A673 (cell line): ENCODE data around the gene CCDC88C. TPM values are rescaled to one million over a fixed set of nuclear protein-coding genes. Genes with fewer than 3 reads are reported as not detected.

Source experiments
- Bru-seq: library from RNA; stranded (reverse); fragments of 400-500 nt; gene quantifications from one replicate; lab custom pipeline; 2021; lab: Mats Ljungman, UMichigan
- BruChase-seq, 2 experiments: library from RNA; stranded (reverse); fragments of 400-500 nt; gene quantifications; one replicate each; lab custom pipeline; 2021; lab: Mats Ljungman, UMichigan
- BruUV-seq: library from RNA; stranded (reverse); fragments of 400-500 nt; replicated peaks from 2 replicates; lab custom pipeline; 2021; lab: Mats Ljungman, UMichigan
- CTCF ChIA-PET: fragments of 300-600 bp; sonication (Branson Sonifier 250); formaldehyde crosslinking; loops from one replicate; lab custom pipeline; 2022; ENCODE audit warnings: antibody characterized with exemption; lab: Charles Lee
- POLR2A ChIA-PET: fragments of 300-600 bp; sonication (Branson Sonifier 250); formaldehyde crosslinking; loops from one replicate; lab custom pipeline; 2022; ENCODE audit warnings: antibody characterized with exemption; ENCODE audit not compliant: low non-redundant PET; lab: Charles Lee
- DNase-seq: peaks from one replicate; pipeline ENCODE4 v3.0.0-alpha.2; 2015; ENCODE audit warnings: low spot score
- H3K27ac ChIP-seq: fragments of 200-600 bp; sonication (generic); 2 replicates; pipeline ENCODE4 v1.5.1; 2016; ENCODE audit warnings: mixed run types, low read depth, mild to moderate bottlenecking, mixed read lengths, antibody characterized with exemption, low read length; ENCODE audit not compliant: poor library complexity, severe bottlenecking
- H3K27me3 ChIP-seq: fragments of 200-600 bp; sonication (generic); replicated peaks from 2 replicates; pipeline ENCODE4 v1.6.1; 2017; ENCODE audit warnings: mixed run types, low read depth, mild to moderate bottlenecking, mixed read lengths, antibody characterized with exemption, low read length; ENCODE audit not compliant: insufficient read depth, poor library complexity
- H3K36me3 ChIP-seq: fragments of 200-600 bp; sonication (generic); 2 replicates; pipeline ENCODE4 v1.6.1; 2016; ENCODE audit warnings: mixed run types, mild to moderate bottlenecking, mixed read lengths, antibody characterized with exemption, low read length; ENCODE audit not compliant: insufficient read depth, poor library complexity, severe bottlenecking
- H3K4me1 ChIP-seq: fragments of 200-600 bp; sonication (generic); 2 replicates; pipeline ENCODE4 v1.6.1; 2017; ENCODE audit warnings: mixed run types, mild to moderate bottlenecking, mixed read lengths, antibody characterized with exemption, low read length; ENCODE audit not compliant: insufficient read depth, poor library complexity, severe bottlenecking
- H3K4me3 ChIP-seq: fragments of 200-600 bp; sonication (generic); 2 replicates; pipeline ENCODE4 v1.5.1; 2016; ENCODE audit warnings: low read depth, mixed run types, mild to moderate bottlenecking, mixed read lengths, low read length; ENCODE audit not compliant: poor library complexity, severe bottlenecking
- H3K9me3 ChIP-seq: fragments of 200-600 bp; sonication (generic); 2 replicates; pipeline ENCODE4 v1.6.1; 2016; ENCODE audit warnings: mixed run types, low read depth, mild to moderate bottlenecking, mixed read lengths, antibody characterized with exemption, low read length; ENCODE audit not compliant: poor library complexity, severe bottlenecking
- CTCF ChIP-seq: fragments of 300-800, 200-600 bp; sonication (generic); conservative IDR thresholded peaks from 2 replicates; pipeline ENCODE4 v1.5.1; 2017; ENCODE audit warnings: low read depth, mild to moderate bottlenecking, antibody characterized with exemption, low read length, moderate library complexity, mixed read lengths
- EZH2 ChIP-seq: fragments of 200-600 bp; sonication (generic); IDR thresholded peaks from 2 replicates; pipeline ENCODE4 v1.6.1; 2017; ENCODE audit warnings: borderline replicate concordance, low read depth, mild to moderate bottlenecking, mixed read lengths, antibody characterized with exemption, low read length; ENCODE audit not compliant: poor library complexity, severe bottlenecking
- intact Hi-C: fragments of 100-400 bp; cut with micrococcal nuclease; formaldehyde crosslinking; loops from one replicate; pipeline ENCODE4 v1.10.0; 2022; ENCODE audit not compliant: unreplicated experiment
- long read RNA-seq: library from polyadenylated mRNA; stranded (forward); transcript quantifications from one replicate; pipeline ENCODE4 v2.0.0, GENCODE V29; 2022
- total RNA-seq: library from RNA; stranded (reverse); gene quantifications from 2 replicates; pipeline ENCODE4 v1.2.3, GENCODE V29; 2021

The CCDC88C gene
- total RNA-seq, result 36.8 and 49.1 TPM in 2 replicates
- percentile 69 among the genes with signal in this experiment for Bru-seq, nascent RNA
- percentile 63 among the genes with signal in this experiment for BruChase-seq, experiment 1, labeled RNA remaining after a 2-hour chase
- percentile 72 among the genes with signal in this experiment for BruChase-seq, experiment 2, labeled RNA remaining after a 6-hour chase
- long read RNA-seq, full-length matches to known transcripts, result 1 of 20 reads
- long read RNA-seq, partial matches to known transcripts, result 7 of 20 reads
- long read RNA-seq, other reads (novel, unspliced or antisense), result 12 of 20 reads

GRCh38 chr14:91417120-91417982 is at the start of gene CCDC88C:
CCDC88C (minus strand) TSS chr14:91417820; CDS start chr14:91417690, 130 bp downstream.
- intact Hi-C loops, result loop anchor here (5.0 to 10.0 kb wide), 2 partner anchors 60 to 497 kb away; no protein-coding TSS in a partner anchor
- no TSS peak for BruUV-seq
- no peaks in the 10 kb centered on the region for H3K9me3 ChIP-seq
- H3K27ac ChIP-seq, result peak within 1 kb of the TSS; percentile 71
- H3K4me3 ChIP-seq, result peak within 1 kb of the TSS; percentile 89
- peaks cover 17% of the 10 kb centered on the region for H3K4me1 ChIP-seq
- ChIA-PET POLR2A (interaction anchor here (0.6 to 0.7 kb wide), 2 partner anchors 45 to 592 kb away, joined by 3 to 4 read pairs; no protein-coding TSS in a partner anchor), CTCF (interaction anchor here (0.6 to 2.2 kb wide), 4 partner anchors 55 to 240 kb away, joined by 3 to 19 read pairs (median 4); no protein-coding TSS in a partner anchor)
- peak; percentile 85 for DNase-seq
- no peaks in the 10 kb centered on the region for H3K27me3 ChIP-seq
- H3K36me3 ChIP-seq, result peaks cover 4% of the 10 kb centered on the region
- TF ChIP-seq EZH2 (no peak), CTCF (peak; percentile 32; the same call in 1 of the 2 replicates)

GRCh38 chr14:91466192-91466591 is 48.6 kb upstream of the CCDC88C start:
- Histone ChIP-seq H3K27me3 (no peaks in the 10 kb centered on the region), H3K27ac (no peak overlapping the region), H3K4me1 (peaks cover 16% of the 10 kb centered on the region), H3K9me3 (no peaks in the 10 kb centered on the region), H3K4me3 (no peak overlapping the region), H3K36me3 (peaks cover 76% of the 10 kb centered on the region)
- no peak for TF ChIP-seq EZH2
- no peak for TF ChIP-seq CTCF
- intact Hi-C loops, result no loop called here
- ChIA-PET CTCF (no interaction called here), POLR2A (no interaction called here)
- DNase-seq, result no peak
- BruUV-seq, result no TSS peak

GRCh38 chr14:91464615-91465205 is 47.1 kb upstream of the CCDC88C start:
- H3K27me3 ChIP-seq, result no peaks in the 10 kb centered on the region
- ChIA-PET CTCF (no interaction called here), POLR2A (no interaction called here)
- intact Hi-C loops, result no loop called here
- TF ChIP-seq EZH2 (no peak), CTCF (no peak)
- no peak overlapping the region for H3K27ac ChIP-seq
- BruUV-seq, result no TSS peak
- no peaks in the 10 kb centered on the region for H3K9me3 ChIP-seq
- H3K4me1 ChIP-seq, result peaks cover 16% of the 10 kb centered on the region
- H3K4me3 ChIP-seq, result no peak overlapping the region
- H3K36me3 ChIP-seq, result peaks cover 75% of the 10 kb centered on the region
- peak; percentile 28 for DNase-seq
